ENCODE measurements around the gene ACLY. TPM values are rescaled to one million over a fixed set of nuclear protein-coding genes. Genes with fewer than 3 reads are reported as not detected.
A peak's percentile ranks its signal among the peaks of the same experiment; 100 is the strongest.

The ACLY gene
- total RNA-seq, 1 donor: 83.7 TPM

- no peak for DNase-seq (ENCODE audit: low read depth in 2 of 3, low spot score in 2 of 3)
Measured at GRCh38 chr17:41914358-41914766, 4.4 kb downstream of the ACLY start.

GRCh38 chr17:41913798-41914197, 5.0 kb downstream of the ACLY start:
- DNase-seq (ENCODE audit: low read depth in 2 of 3, low spot score in 2 of 3): no peak

- DNase-seq (ENCODE audit: low read depth in 2 of 3, low spot score in 2 of 3): no peak
Measured at GRCh38 chr17:41912925-41913324, 5.8 kb downstream of the ACLY start.

- no peak for DNase-seq (ENCODE audit: low read depth in 2 of 3, low spot score in 2 of 3)
Measured at GRCh38 chr17:41910701-41911391, 7.9 kb downstream of the ACLY start.

GRCh38 chr17:41909088-41909487, 9.7 kb downstream of the ACLY start:
- DNase-seq (ENCODE audit: low read depth in 2 of 3, low spot score in 2 of 3): no peak

GRCh38 chr17:41907633-41908539, 10.9 kb downstream of the ACLY start:
- no peak for DNase-seq (ENCODE audit: low read depth in 2 of 3, low spot score in 2 of 3)

- no peak for DNase-seq (ENCODE audit: low read depth in 2 of 3, low spot score in 2 of 3)
Measured at GRCh38 chr17:41907185-41907556, 11.6 kb downstream of the ACLY start.

GRCh38 chr17:41906465-41907184, 12.1 kb downstream of the ACLY start:
- DNase-seq (ENCODE audit: low read depth in 2 of 3, low spot score in 2 of 3): no peak

- no peak for DNase-seq (ENCODE audit: low read depth in 2 of 3, low spot score in 2 of 3)
Measured at GRCh38 chr17:41905172-41905571, 13.6 kb downstream of the ACLY start.

- DNase-seq (ENCODE audit: low read depth in 2 of 3, low spot score in 2 of 3): no peak
Measured at GRCh38 chr17:41904242-41904841, 14.4 kb downstream of the ACLY start.

GRCh38 chr17:41901646-41902045, 17.1 kb downstream of the ACLY start:
- no peak for DNase-seq (ENCODE audit: low read depth in 2 of 3, low spot score in 2 of 3)

GRCh38 chr17:41896726-41897125, 22.0 kb downstream of the ACLY start:
- DNase-seq (ENCODE audit: low read depth in 2 of 3, low spot score in 2 of 3): no peak

- no peak for DNase-seq (ENCODE audit: low read depth in 2 of 3, low spot score in 2 of 3)
Measured at GRCh38 chr17:41895617-41896016, 23.1 kb downstream of the ACLY start.

- DNase-seq (ENCODE audit: low read depth in 2 of 3, low spot score in 2 of 3): no peak
Measured at GRCh38 chr17:41894791-41895331, 23.9 kb downstream of the ACLY start.

GRCh38 chr17:41893384-41893783, 25.4 kb downstream of the ACLY start:
- no peak for DNase-seq (ENCODE audit: low read depth in 2 of 3, low spot score in 2 of 3)

GRCh38 chr17:41892021-41892376, 26.8 kb downstream of the ACLY start:
- DNase-seq (ENCODE audit: low read depth in 2 of 3, low spot score in 2 of 3): no peak

- DNase-seq (ENCODE audit: low read depth in 2 of 3, low spot score in 2 of 3): no peak
Measured at GRCh38 chr17:41891135-41892020, 27.4 kb downstream of the ACLY start.

- DNase-seq (ENCODE audit: low read depth in 2 of 3, low spot score in 2 of 3): no peak
Measured at GRCh38 chr17:41888332-41888965, 30.3 kb downstream of the ACLY start.

GRCh38 chr17:41885733-41886132, 33.0 kb downstream of the ACLY start:
- DNase-seq (ENCODE audit: low read depth in 2 of 3, low spot score in 2 of 3): peak in 1 of 3 donors; percentile 25
